KOPT-K1 (cell line): ENCODE data around the gene TNN.

Experiments used
- H3K27ac ChIP-seq: fragments of 200-600 bp; sonication (generic); 2 replicates; pipeline ENCODE4 v1.5.1; 2016; ENCODE audit warnings: antibody characterized with exemption, mild to moderate bottlenecking, low read depth, low read length; ENCODE audit not compliant: poor library complexity, severe bottlenecking
- H3K36me3 ChIP-seq: fragments of 200-600 bp; sonication (generic); 2 replicates; pipeline ENCODE4 v1.5.1; 2017; ENCODE audit warnings: antibody characterized with exemption, mild to moderate bottlenecking, low read length, moderate library complexity; ENCODE audit not compliant: insufficient read depth
- H3K9me3 ChIP-seq: fragments of 200-600 bp; sonication (generic); 2 replicates; pipeline ENCODE4 v1.5.1; 2017; ENCODE audit warnings: antibody characterized with exemption, low read length, mild to moderate bottlenecking; ENCODE audit not compliant: insufficient read depth, poor library complexity, severe bottlenecking

Gene TNN

DNA sequence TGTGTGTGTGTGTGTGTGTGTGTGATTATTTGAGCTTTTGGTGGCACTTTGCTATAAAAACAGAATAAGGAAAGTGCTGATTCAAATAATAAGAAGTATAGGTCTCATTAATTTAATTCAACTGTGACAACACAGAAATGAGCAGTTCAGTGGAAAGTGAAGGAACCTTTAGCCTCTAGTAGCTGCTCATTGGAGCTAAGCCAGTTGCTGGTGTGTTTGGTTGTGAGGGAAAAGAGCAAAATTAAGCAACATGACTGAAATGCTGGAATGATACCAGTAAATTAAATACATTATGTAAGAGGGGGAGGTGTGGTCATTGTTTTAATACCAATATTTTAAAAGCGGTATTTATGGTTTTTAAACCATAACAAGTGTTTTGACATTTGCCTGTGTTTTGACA lies 69.7 kb downstream of the TNN start:
- H3K36me3 ChIP-seq = no peaks in the 10 kb centered on the region
- H3K27ac ChIP-seq = no peak overlapping the region
- H3K9me3 ChIP-seq = no peaks in the 10 kb centered on the region

DNA sequence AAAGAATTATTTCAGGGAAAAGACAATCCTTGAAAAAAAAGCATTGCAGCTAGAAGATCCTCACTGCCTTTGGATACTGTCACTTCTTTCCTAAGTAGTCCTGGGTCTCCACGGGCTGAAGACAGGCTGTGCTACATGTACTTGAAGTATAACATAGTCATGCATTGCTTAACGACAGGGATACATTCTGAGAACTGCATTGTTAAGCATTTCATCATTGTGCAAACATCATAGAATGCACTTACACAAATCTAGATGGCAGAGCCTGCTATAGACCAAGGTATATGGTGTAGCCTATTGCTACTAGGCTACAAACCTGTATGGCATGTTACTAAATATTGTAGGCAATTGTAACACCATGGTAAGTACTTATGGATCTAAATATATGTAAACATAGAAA lies 70.9 kb downstream of the TNN start:
- Histone ChIP-seq H3K27ac (no peak overlapping the region), H3K36me3 (no peaks in the 10 kb centered on the region), H3K9me3 (no peaks in the 10 kb centered on the region)

DNA sequence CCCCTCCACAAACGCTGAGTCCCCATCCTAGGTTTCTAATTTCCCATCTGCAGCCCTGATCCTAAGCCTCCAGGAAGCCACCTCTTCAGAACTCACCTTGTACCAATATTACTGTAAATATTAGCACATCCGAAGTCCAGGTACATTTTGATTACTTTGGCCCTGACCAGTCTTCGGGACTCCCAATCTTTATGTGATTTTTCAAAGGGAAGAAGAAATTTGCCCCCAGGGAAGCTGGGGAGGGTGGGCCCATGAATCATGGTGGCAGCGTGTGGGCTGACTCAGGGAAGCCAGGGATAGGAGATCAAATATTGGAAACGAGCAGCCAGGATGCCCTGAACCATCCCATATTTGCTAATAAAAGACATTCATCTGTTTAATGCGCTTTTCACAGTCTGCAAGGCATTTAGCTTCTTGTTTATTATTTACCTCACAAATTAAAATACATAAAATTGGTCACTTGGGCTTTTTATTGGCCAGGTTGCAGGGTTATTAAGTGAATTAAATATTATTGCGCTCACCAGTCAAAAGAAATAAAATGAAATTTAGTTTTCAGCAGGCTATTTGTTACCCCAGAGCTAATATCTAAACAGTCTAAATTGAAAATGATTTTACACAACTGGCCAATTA lies 78.4 kb downstream of the TNN start:
- Histone ChIP-seq H3K27ac (no peak overlapping the region), H3K36me3 (no peaks in the 10 kb centered on the region), H3K9me3 (no peaks in the 10 kb centered on the region)

DNA sequence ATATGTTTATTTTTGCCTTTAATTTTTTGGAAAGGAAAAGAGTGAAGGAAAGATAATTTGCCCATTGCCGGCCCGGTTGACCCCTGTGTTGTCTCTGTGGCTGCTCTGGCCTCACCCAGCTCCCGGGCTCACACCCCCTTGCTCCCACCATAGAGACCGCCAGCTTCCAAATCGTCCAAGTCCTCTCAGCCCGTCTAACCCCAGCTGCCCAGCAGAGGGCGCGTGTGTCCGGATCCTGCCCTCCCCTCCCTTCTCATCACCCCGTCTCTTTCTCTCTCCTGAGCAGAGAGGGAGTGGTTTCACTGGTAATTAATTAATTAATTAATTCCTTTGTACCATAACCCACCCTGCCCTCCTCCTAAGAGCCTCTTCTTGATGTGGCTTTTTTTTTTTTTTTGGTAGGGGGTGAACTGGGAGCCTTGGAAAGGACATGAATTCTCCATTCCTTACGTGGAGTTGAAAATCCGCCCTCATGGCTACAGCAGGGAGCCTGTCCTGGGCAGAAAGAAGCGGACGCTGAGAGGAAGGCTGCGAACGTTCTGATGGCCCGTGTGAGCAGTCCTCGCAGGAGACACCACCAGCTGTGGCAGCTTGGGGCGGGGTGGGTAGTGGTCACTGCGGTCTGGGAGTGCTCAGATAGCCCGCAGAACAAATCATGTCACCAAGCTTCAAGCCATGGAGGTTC lies 79.0 kb downstream of the TNN start:
- H3K27ac ChIP-seq = no peak overlapping the region

DNA sequence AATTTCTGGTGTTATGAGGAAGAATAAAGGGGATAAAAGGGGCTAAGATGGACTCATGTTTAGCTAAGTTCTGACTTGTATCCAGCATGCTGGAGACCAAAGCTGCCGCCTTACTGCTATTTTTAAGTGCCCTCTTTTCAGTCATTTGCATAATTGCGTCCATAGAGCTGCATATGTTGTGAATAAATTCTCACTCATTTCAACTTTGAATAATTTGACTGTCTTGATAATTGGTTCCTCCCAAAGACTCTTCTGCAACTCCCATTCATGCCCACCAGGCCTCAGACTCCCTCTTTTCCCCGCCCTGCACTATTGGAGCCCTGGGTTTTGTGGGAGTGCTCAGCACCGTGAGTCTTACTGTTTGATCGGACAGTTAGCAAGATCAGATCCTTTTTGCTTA lies 79.9 kb downstream of the TNN start:
- Histone ChIP-seq H3K9me3 (no peaks in the 10 kb centered on the region), H3K36me3 (no peaks in the 10 kb centered on the region), H3K27ac (no peak overlapping the region)

More for the DNA sequence above, 79.0 kb downstream of the TNN start:
- Histone ChIP-seq H3K36me3 (no peaks in the 10 kb centered on the region), H3K9me3 (no peaks in the 10 kb centered on the region)

DNA sequence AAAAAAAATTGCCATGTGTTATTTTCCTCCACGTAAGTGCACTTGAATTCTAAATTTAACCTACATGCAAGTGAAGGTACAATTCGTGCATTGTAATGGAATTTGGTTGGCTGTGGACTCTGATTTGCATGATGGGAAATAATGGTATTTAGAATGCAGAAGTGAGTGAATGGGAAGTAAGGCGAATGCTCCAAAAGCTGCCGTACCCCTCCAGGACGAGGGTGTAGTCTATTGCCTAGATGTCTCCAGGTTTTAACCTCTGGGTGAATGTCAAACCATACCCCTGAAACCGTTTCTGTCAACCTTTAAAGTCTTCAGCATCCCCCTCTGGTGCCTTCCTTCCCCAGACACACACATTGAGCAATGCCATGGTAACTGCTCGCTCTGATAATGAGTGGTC lies 80.4 kb downstream of the TNN start:
- Histone ChIP-seq H3K27ac (no peak overlapping the region), H3K36me3 (no peaks in the 10 kb centered on the region), H3K9me3 (no peaks in the 10 kb centered on the region)

DNA sequence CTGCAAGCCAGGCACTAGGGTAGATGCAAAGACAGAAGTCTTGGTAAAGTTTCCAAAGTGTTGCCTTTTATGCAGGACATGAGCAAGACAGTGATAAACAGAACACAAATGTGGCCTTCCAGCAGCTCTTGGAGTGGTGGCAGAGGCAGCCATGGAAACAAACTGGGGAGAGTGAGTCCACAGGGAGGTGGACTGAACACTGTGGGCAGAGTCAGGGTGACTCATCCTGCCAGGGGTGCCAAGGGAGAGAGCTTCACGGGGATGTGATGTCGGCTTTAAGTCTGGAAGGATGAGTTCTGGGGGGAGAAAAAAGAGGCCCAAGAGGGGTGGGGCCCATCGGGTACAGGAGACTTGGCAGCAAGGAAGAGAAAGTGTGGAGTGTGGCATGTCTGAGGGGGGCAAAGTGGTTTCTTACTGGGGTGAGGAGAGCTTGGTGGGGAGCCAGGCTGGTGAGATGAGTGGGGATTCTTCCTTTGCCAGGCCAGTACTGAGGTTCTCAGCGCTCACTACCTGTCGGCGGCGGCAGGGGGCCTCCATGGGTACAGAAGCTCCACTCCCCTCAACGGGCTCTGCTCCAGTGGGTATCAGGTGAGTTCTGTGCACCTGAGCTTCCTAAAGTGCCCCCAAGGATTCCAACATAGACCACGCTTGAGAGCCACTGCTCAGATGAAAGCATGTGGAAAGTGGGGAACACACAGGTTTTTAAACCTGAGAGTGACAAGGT lies 83.1 kb downstream of the TNN start:
- Histone ChIP-seq H3K27ac (no peak overlapping the region), H3K36me3 (no peaks in the 10 kb centered on the region), H3K9me3 (no peaks in the 10 kb centered on the region)

DNA sequence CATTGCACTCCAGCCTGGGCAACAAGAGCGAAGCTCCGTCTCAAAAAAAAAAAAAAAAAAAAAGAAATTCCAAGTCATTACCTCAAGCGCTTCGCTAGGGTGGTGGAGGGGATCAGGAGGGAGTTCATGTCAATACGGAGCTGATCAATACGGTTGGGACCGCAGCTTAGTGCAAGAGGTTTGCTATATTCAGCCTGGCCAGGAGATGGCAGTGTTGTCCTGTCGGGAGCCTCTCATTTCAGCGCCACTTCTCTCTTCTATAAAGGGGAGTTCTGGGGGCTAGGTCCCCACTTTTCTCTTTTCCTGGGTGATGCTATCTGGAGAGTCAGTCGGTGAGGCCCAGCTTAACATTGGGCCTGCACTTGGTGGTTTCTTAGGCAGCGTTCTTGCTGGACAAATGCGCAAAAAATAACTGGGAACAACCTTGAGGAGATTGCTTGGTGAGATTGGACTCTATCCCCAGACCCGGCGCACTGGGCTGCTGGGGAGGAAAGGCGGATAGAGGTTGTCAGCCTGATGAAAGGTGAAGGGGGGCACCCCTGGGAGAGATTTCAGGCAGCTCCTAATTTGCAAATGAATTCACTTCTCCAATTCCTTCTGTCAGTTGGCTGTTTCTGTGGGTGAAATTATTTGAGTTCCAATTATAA lies 84.5 kb downstream of the TNN start:
- Histone ChIP-seq H3K27ac (no peak overlapping the region), H3K36me3 (no peaks in the 10 kb centered on the region), H3K9me3 (no peaks in the 10 kb centered on the region)

DNA sequence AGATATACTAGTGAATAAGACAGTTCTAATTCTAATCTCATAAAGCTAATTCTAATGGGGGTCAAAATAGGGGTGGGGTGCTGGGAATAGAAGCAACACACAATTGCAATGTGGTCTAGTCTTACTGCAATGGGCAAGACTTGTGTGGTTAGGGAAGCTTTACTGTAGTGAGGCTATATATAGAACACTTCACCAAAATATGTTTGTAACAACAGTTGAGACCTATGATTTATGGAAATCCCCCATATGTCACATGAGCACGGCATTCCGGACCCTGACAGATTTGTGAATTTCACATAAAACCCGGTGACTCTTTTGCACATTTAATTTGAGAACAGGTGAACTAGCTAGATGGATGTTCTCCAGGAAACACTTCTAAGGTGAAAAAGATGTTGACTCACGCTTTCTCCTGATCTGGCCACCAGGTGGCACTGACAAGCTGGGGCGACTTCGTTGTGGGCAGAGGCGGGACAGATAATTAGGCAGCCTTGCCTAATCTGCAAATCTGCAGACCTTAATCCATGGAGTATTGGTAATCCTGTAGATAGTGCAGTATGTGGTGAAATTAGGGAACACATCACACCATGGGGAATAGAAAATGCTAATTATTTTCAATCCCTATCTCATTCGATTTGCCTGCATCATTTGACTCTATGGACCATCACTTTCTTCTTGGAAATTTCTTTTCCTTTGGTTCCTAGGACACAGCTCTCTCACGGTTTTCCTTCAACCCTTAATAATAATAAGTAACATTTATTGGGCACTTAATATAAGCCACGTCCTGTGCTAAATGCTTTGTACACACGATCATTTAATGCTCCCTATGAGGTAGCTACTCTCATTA lies 87.2 kb downstream of the TNN start:
- H3K9me3 ChIP-seq = no peaks in the 10 kb centered on the region
- H3K27ac ChIP-seq = no peak overlapping the region
- no peaks in the 10 kb centered on the region for H3K36me3 ChIP-seq

DNA sequence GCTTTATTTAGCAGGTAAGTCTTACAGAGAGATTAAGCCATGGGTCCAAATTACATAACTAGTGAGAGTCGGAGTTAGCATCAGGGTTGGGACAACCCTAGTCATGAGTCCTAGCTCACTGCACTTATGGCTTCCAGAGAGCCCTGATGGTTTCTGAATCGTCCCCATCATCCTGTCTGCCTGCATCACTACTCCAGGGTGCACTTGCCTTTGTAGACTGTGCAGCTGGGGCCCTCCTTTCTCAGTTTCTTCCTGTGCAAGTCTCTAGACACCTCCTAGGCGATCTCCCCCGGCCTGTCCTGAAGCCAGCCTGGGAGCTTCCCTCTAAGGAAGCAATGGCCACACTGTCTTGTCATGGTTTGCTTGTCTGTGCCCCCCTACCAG lies 87.8 kb downstream of the TNN start:
- Histone ChIP-seq H3K36me3 (no peaks in the 10 kb centered on the region), H3K27ac (no peak overlapping the region), H3K9me3 (no peaks in the 10 kb centered on the region)

DNA sequence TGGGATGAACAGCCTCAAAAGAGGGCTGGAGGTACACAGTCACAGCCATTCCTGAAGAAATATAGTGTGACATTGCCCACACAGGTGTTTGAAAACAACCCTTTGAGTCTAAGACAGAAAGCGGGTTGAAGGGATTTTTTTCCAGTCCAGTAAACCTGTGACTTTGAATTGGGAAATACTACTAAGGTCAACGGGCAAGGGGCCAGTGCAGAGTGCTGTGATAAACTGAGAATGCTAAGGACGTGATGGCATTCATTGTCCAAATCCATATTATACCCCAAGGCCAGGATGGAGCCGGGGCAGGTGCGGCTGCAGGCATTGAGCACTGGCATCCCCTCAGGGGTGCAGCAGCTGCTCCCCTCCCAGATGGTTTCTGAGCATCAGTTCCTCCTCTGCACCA lies 88.3 kb downstream of the TNN start:
- H3K27ac ChIP-seq = no peak overlapping the region
- no peaks in the 10 kb centered on the region for H3K9me3 ChIP-seq
- no peaks in the 10 kb centered on the region for H3K36me3 ChIP-seq

DNA sequence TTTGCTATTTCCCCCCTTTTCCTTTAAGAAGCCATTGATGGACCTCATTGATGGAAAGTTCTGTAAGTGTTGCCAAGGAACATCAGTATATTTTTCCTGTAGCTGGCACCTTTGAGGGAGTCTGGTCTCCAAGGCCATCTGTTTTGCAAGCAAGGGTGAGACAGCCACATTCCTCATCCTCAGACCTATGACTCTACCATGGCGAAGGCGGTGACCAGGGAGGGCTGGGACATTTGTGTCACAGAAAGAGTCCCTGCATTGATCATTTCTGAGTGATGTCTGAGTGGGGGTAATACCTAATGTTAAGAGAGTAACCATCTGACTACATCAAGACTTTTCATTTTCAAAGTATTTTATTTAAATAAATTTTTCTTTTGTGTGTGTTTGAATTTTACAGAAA lies 89.6 kb downstream of the TNN start:
- Histone ChIP-seq H3K36me3 (no peaks in the 10 kb centered on the region), H3K9me3 (no peaks in the 10 kb centered on the region), H3K27ac (no peak overlapping the region)

DNA sequence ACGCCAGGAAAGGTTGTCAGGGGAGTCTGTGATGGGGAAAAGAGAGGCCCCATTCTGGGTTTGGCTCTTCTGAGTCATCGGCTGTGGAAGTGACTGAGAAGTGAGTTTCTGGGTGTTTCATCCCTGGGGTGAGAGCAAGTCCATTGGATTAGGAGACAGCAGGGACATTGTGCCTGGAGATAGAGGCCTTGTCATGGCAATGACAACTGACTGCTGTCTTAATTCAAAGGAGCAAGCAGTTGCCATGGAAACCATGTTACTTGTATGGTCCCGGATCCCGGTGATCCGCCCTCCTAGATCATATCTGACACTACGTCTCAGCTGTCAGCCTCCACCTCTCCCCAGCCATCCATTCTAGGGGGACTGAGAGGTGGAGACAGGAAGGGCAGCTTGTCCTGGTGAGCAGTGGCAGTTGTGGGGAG lies 90.5 kb downstream of the TNN start:
- Histone ChIP-seq H3K27ac (no peak overlapping the region), H3K36me3 (no peaks in the 10 kb centered on the region), H3K9me3 (no peaks in the 10 kb centered on the region)

DNA sequence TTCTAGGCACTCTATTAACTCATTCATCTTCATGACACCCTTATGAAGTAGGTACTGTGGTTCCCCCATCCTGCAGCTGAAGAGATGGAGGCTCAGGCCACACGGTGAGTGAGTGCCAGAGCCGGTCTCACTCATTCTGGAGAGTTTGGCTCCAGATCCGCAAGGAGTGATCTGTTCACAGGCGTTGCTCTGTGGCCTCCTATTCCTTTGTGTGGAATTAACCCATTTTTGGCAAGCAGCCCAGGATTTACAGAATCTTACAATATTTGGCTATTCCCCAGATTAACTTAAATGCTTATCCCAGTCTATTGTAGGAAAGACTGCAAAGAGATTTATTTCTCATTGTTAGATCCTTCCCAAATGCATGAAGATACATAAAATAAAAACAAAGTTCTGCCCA lies 95.3 kb downstream of the TNN start:
- Histone ChIP-seq H3K36me3 (0 out of 2 replicates have a peak, but pooled peaks cover 5% of the 10 kb centered on the region), H3K27ac (no peak overlapping the region), H3K9me3 (no peaks in the 10 kb centered on the region)

DNA sequence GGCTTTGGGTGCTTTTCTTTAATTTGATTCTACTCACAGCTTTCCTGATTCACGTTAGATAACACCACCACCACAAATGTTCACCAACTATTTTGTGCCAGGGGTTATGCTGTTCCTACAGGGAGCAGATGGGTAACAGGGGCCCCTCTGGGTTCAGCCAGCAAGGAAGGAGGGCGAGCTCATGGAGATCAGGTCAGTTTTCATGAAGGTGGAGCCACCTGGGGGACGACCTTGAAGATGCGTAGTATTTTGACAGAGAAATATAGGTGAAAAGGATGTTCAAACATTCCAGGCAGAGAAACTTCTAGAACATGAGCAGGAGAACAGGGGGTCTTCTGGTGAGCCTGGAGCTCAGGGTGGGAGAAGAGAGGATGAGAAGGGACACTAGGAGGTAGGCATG lies 96.1 kb downstream of the TNN start:
- Histone ChIP-seq H3K9me3 (no peaks in the 10 kb centered on the region), H3K36me3 (0 out of 2 replicates have a peak, but pooled peaks cover 5% of the 10 kb centered on the region), H3K27ac (no peak overlapping the region)
